IPS-20b (cell line): ENCODE results near the gene PDXK.
A peak's percentile ranks its signal among the peaks of the same experiment; 100 is the strongest.

Experiments used
- H3K27ac ChIP-seq: one replicate; pipeline ENCODE4 v1.5.1; 2013; ENCODE audit warnings: low read length
- H3K27me3 ChIP-seq: 2 replicates; pipeline ENCODE4 v1.6.1; 2013; ENCODE audit warnings: mild to moderate bottlenecking, low read length, inconsistent platforms; ENCODE audit not compliant: insufficient read depth
- H3K36me3 ChIP-seq: 2 replicates; pipeline ENCODE4 v1.6.1; 2013; ENCODE audit warnings: low read depth, mild to moderate bottlenecking, inconsistent platforms, low read length, moderate library complexity; ENCODE audit not compliant: insufficient read depth
- H3K4me1 ChIP-seq: 2 replicates; pipeline ENCODE4 v1.6.1; 2013; ENCODE audit warnings: mild to moderate bottlenecking, control low read depth, inconsistent platforms, low read length, moderate library complexity; ENCODE audit not compliant: insufficient read depth
- H3K4me3 ChIP-seq: 2 replicates; pipeline ENCODE4 v1.5.1; 2013; ENCODE audit warnings: mild to moderate bottlenecking, low read length, inconsistent platforms
- H3K9ac ChIP-seq: 2 replicates; pipeline ENCODE4 v1.6.1; 2013; ENCODE audit warnings: low read depth, mild to moderate bottlenecking, inconsistent platforms, low read length, moderate library complexity
- H3K9me3 ChIP-seq: 2 replicates; pipeline ENCODE4 v1.6.1; 2013; ENCODE audit warnings: mild to moderate bottlenecking, low read depth, low read length, inconsistent platforms; ENCODE audit not compliant: insufficient read depth

Gene PDXK

DNA sequence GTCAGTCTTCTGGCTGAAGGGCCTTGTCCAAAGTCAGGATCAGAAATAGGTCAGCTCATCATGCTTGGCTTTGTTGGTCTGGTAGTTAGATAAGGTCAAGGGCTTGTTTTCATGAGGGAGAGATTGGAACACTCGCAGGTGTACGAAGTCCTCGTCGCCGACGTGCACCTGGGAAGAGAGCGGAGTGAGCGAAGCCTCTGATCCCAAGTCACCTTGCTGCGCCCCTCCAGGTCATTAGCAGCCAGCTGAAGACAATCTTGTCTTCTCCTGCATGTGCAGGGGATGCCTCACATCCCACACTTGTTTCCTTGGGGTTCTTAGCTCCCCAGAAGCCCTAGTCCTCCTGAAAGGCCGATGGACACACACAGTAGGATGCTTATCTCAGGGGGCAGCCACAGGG lies 55.2 kb downstream of the PDXK start:
- Histone ChIP-seq H3K9me3 (no peaks in the 10 kb centered on the region), H3K36me3 (peaks cover 19% of the 10 kb centered on the region), H3K4me1 (peaks cover 22% of the 10 kb centered on the region; the same call in 1 of the 2 replicates), H3K27me3 (no peaks in the 10 kb centered on the region), H3K9ac (no peak overlapping the region), H3K4me3 (no peak overlapping the region), H3K27ac (no peak overlapping the region)

GRCh38 chr21:43775190-43775589 lies 56.3 kb downstream of the PDXK start:
- peak overlapping the region; percentile 77; the same call in 1 of the 2 replicates for H3K9ac ChIP-seq
- peak overlapping the region; percentile 90 for H3K4me3 ChIP-seq
- peaks cover 22% of the 10 kb centered on the region; the same call in 1 of the 2 replicates for H3K4me1 ChIP-seq
- H3K27ac ChIP-seq, result no peak overlapping the region
- peaks cover 19% of the 10 kb centered on the region for H3K36me3 ChIP-seq
- H3K27me3 ChIP-seq, result no peaks in the 10 kb centered on the region
- no peaks in the 10 kb centered on the region for H3K9me3 ChIP-seq

GRCh38 chr21:43775795-43776430 lies 57.0 kb downstream of the PDXK start, which contains the start of gene CSTB:
CSTB (minus strand) TSS chr21:43776308; CDS start chr21:43776269, 39 bp downstream.
- Histone ChIP-seq H3K27me3 (no peaks in the 10 kb centered on the region), H3K4me1 (peaks cover 22% of the 10 kb centered on the region; the same call in 1 of the 2 replicates), H3K36me3 (peaks cover 19% of the 10 kb centered on the region), H3K4me3 (peak within 1 kb of the TSS; percentile 90), H3K27ac (no peak within 1 kb of the TSS), H3K9ac (peak within 1 kb of the TSS; percentile 77; the same call in 1 of the 2 replicates), H3K9me3 (no peaks in the 10 kb centered on the region)

DNA sequence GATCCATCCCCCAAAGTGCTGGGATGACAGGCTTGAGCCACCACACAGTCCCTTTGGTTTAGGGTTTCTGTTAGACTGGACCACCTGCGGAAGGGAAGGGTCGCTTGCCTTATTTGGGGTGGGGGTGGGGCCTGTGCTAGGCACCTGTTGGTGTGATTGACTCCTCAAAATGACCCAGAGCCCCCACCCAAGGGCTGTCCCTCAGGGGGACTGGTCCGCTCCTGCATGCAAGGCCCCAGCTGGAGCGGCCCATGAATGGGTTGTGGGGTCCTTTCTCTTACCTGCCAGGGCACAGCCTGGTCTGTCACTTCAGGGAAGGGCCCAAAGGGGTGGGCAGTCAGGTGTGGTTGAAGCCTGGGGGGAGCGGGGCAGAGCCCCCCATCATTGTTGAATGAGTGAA lies 59.0 kb downstream of the PDXK start:
- no peaks in the 10 kb centered on the region for H3K27me3 ChIP-seq
- no peaks in the 10 kb centered on the region for H3K9me3 ChIP-seq
- no peak overlapping the region for H3K4me3 ChIP-seq
- H3K9ac ChIP-seq, result no peak overlapping the region
- peaks cover 18% of the 10 kb centered on the region for H3K36me3 ChIP-seq
- H3K4me1 ChIP-seq, result peaks cover 5% of the 10 kb centered on the region; the same call in 1 of the 2 replicates
- no peak overlapping the region for H3K27ac ChIP-seq

DNA sequence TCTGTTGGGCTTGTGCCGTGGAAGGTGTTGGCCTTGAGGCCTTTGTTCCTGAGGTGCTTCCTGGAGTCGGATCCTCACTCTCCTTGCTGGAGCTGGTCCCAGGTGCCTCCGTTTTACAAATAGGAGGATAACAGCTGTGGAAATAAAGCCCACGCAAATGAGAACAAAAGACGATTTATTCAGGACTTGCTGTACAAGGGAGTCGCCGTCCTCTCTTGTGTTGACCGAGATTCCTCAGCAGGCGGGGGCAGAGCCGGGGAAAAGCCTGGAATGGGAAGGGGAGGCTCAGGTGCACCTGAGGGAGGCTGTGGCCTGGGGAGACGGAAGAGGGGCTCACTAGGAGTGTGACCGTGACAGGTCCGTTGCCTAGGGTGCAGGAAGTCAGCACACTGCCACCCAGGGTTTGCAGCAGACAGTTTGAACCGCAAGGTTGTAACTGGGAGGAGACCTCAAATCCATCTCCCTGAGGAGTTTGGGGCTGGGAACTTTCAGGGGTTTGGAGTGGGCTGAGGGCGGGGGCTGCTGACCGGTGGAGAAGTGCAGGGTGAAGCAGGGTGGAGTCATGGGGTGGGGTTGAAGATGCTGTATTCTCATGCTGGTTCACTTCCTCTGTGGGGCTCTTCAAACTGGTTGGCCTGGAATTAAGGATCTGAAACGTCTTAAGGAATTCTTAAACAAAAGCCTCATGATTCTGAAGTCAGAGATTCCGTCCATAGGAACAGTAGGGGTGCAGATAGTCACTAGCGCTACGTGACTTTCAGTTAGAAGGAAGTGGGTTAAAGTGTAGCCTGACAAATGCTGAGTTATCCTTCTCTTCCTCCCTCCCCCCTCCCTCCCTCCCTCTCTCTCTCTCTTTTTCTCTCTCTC lies 59.8 kb downstream of the PDXK start:
- H3K27ac ChIP-seq, result no peak overlapping the region
- H3K9ac ChIP-seq, result no peak overlapping the region
- H3K4me3 ChIP-seq, result no peak overlapping the region
- H3K9me3 ChIP-seq, result no peaks in the 10 kb centered on the region
- peaks cover 10% of the 10 kb centered on the region for H3K36me3 ChIP-seq
- H3K27me3 ChIP-seq, result no peaks in the 10 kb centered on the region
- H3K4me1 ChIP-seq, result peaks cover 5% of the 10 kb centered on the region; the same call in 1 of the 2 replicates

GRCh38 chr21:43779660-43780059 lies 60.7 kb downstream of the PDXK start:
- H3K4me3 ChIP-seq, result no peak overlapping the region
- no peak overlapping the region for H3K27ac ChIP-seq
- H3K9me3 ChIP-seq, result no peaks in the 10 kb centered on the region
- peaks cover 5% of the 10 kb centered on the region; the same call in 1 of the 2 replicates for H3K4me1 ChIP-seq
- H3K27me3 ChIP-seq, result no peaks in the 10 kb centered on the region
- no peak overlapping the region; the same call in 1 of the 2 replicates for H3K9ac ChIP-seq
- H3K36me3 ChIP-seq, result peaks cover under 1% of the 10 kb centered on the region; the same call in 1 of the 2 replicates

DNA sequence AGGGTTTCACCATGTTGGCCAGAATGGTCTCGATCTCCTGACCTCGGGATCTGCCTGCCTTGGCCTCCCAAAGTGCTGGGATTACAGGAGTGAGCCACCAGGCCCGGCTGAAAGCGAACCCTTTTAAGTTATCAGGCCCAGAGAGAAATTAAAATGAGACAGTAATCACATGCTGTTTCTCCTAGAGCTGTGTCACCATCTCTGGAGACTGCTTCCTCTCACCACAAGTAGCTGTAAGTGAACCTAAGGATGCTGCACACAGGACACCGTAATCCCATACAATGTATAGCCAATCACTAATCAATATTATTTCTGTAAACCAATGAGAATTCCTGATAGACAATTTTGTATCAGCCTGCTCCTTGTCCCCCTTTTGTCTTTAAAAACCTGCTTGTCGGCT lies 62.9 kb downstream of the PDXK start:
- Histone ChIP-seq H3K9ac (no peak overlapping the region), H3K27ac (no peak overlapping the region), H3K36me3 (no peaks in the 10 kb centered on the region), H3K9me3 (no peaks in the 10 kb centered on the region), H3K27me3 (no peaks in the 10 kb centered on the region; the same call in 1 of the 2 replicates), H3K4me1 (no peaks in the 10 kb centered on the region), H3K4me3 (no peak overlapping the region)

DNA sequence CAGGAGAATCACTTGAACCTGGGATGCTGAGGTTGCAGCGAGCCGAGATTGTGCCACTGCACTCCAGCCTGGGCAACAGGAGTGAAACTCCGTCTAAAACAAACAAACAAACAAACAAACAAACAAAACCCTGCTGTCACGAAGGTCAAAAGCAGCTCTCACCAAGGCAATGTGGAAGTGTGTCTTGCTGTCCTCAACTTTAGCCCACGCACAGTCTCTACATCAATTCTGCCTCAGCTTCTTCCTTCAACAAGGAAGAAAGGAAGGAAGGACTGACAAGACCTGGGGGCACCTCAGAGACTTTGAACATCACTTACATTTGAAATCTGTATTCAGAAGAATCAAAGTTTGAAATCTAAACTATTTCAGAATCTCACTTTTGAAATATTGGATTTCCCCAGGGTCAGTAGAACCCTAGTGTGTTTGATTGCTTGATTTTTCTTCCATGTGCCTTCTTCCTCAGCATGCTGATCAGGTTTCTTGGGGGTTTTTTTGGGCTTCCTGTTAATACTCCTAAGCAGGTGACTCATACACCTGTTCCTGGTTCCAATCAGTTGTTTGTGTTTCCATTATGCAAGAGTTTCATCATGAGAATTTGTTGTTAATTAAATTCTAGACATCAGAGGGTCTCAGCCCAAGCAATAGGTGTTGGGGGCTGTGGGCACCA lies 63.6 kb downstream of the PDXK start:
- Histone ChIP-seq H3K36me3 (no peaks in the 10 kb centered on the region), H3K4me1 (no peaks in the 10 kb centered on the region), H3K4me3 (no peak overlapping the region), H3K9me3 (no peaks in the 10 kb centered on the region), H3K9ac (no peak overlapping the region), H3K27me3 (no peaks in the 10 kb centered on the region; the same call in 1 of the 2 replicates), H3K27ac (no peak overlapping the region)

- H3K36me3 ChIP-seq, result no peaks in the 10 kb centered on the region
- no peak overlapping the region for H3K9ac ChIP-seq
- H3K27ac ChIP-seq, result no peak overlapping the region
- no peaks in the 10 kb centered on the region for H3K4me1 ChIP-seq
- no peaks in the 10 kb centered on the region; the same call in 1 of the 2 replicates for H3K27me3 ChIP-seq
- H3K9me3 ChIP-seq, result no peaks in the 10 kb centered on the region
- H3K4me3 ChIP-seq, result no peak overlapping the region
These were observed 64.3 kb downstream of the PDXK start for GRCh38 chr21:43783098-43783700.

DNA sequence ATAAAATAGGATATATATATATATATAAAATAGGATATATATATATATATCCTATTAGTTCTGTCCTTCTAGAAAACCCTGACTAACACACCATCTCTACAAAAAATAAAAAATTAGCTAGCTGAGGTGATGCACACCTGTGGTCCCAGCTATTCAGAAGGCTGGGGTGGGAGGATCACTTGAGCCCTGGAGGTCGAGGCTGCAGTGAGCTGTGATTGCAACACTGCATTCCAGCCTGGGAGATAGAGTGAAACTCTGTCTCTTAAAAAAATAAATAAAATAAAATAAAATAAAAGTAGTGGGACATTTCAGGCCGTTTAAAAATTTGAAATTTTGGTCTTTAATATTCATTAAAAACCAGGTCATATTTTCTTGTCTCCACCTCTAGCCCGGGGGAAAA lies 66.2 kb downstream of the PDXK start:
- H3K27me3 ChIP-seq, result no peaks in the 10 kb centered on the region; the same call in 1 of the 2 replicates
- H3K27ac ChIP-seq, result no peak overlapping the region
- H3K4me3 ChIP-seq, result no peak overlapping the region
- H3K36me3 ChIP-seq, result no peaks in the 10 kb centered on the region
- H3K4me1 ChIP-seq, result no peaks in the 10 kb centered on the region
- H3K9me3 ChIP-seq, result no peaks in the 10 kb centered on the region
- no peak overlapping the region for H3K9ac ChIP-seq

GRCh38 chr21:43786300-43786806 lies 67.4 kb downstream of the PDXK start:
- Histone ChIP-seq H3K9me3 (no peaks in the 10 kb centered on the region), H3K27me3 (no peaks in the 10 kb centered on the region; the same call in 1 of the 2 replicates), H3K27ac (no peak overlapping the region), H3K36me3 (peaks cover 9% of the 10 kb centered on the region), H3K9ac (no peak overlapping the region), H3K4me1 (no peaks in the 10 kb centered on the region), H3K4me3 (no peak overlapping the region)
